Cardiac septum (tissue), 1 donor: ENCODE data around the gene KLHDC10. TPM values are rescaled to one million over a fixed set of nuclear protein-coding genes. Genes with fewer than 3 reads are reported as not detected.
"Not testable (repeated sequence)": the region's sequence is repeated elsewhere in the genome, so short reads cannot be mapped to it uniquely, and the experiment has no call there.

Source experiments
- DNase-seq: peaks from one replicate; pipeline ENCODE4 v3.0.0-alpha.2; 2020; ENCODE audit warnings: low spot score
- intact Hi-C: fragments of 100-400 bp; cut with DNase I; formaldehyde crosslinking; loops from one replicate; pipeline ENCODE4 v1.14.0; 2022
- total RNA-seq: library from RNA; stranded (reverse); fragmentation: NEBNext Ultra II Directional; extraction: Animal tissue kit (Norgen Biotek cat#: 25700); gene quantifications from one replicate; pipeline ENCODE4 v1.2.1, GENCODE V29; 2021
- donor health status: DM: no; HTN: no; CAD: no.

Gene KLHDC10
- total RNA-seq, 1 donor from 2014 or later, result 22.5 TPM

DNA sequence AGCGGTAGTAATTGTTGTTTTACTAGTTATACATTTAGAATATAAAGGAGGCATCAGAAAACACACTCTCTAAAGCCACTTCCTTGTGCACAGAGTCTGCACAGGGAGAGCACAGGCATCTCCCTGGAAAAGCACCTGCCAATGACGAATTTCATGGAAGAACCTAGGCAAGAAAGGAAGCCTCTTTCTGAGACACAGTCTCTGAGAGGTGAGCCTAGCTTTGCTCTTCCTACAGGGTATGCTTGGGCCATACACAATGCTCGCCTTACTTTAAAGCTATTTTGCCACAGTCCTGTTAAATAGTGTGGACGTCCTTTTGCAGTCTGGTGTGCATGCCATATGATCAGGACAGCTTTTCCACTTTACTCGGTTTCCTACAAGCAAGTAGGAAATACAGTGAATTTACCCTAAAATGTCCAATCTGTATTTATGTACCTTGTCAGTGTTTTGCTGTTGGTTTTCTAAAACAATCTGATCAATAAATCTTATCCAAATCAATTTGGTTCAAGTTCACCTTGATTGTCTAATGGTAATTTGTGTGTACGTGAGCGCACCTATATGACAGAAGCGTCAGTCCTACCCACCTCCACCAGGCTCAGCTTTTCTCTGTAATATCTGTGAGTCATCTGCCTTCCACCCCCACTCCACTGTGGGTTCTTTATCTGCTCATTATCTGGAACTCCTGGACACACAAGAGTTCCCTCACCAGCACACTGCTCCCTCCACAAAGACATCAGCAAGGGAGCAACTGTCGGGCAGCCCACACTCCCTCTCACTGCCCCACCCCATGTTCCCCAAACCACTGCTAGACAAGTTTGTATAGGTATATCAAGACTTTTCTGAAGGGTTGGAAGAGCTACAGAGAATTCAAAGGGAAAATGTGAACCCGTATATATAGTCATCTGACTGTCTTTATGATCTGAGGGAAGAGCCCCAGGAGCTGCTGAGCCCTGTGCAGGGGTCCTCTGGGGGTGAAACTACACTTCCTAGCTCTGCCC, 65.2 kb downstream of the KLHDC10 start:
- intact Hi-C loops, result no loop called here
- no peak for DNase-seq

- DNase-seq, result no peak
- intact Hi-C loops, result no loop called here
These were observed 66.3 kb downstream of the KLHDC10 start for GRCh38 chr7:130136579-130137167.

- intact Hi-C loops, result no loop called here
- DNase-seq, result no peak
These were observed 66.9 kb downstream of the KLHDC10 start for GRCh38 chr7:130137207-130137606.

DNA sequence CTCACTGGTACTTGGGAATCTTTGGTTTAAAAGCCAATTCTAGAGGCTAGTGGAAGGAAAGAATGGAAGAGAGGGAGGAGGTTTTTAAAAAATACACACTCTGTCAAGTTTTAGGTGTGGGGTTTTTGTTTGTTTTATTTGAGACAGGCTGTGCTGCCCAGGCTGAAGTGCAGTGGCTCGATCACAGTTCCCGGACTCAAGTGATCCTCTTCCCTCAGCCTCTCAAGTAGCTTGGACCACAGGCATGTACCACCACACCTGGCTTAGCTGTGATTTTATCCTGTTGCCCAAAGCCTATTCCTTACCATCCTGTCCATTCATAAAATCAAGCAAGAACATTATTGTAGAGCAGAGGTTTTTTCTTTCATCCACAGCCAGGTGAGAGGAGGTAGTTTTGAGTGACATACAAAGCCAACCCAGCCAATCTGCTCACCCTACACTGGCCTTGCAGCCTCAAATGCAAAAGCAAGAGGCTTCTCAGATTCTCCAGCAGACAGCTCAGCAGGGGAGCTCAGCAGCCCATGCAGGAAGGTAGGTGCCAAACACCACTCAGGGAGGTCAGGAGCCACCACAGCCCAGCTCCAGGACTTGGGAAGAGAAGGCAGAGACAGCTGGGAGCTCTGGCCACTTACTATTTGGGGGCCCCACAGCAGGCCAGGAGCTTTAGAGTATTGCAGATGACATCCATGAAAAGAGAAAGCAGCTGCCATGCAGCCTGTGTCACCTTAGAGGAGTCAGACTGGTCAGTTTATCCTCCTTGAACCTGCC, 69.0 kb downstream of the KLHDC10 start:
- no peak for DNase-seq
- intact Hi-C loops, result no loop called here

DNA sequence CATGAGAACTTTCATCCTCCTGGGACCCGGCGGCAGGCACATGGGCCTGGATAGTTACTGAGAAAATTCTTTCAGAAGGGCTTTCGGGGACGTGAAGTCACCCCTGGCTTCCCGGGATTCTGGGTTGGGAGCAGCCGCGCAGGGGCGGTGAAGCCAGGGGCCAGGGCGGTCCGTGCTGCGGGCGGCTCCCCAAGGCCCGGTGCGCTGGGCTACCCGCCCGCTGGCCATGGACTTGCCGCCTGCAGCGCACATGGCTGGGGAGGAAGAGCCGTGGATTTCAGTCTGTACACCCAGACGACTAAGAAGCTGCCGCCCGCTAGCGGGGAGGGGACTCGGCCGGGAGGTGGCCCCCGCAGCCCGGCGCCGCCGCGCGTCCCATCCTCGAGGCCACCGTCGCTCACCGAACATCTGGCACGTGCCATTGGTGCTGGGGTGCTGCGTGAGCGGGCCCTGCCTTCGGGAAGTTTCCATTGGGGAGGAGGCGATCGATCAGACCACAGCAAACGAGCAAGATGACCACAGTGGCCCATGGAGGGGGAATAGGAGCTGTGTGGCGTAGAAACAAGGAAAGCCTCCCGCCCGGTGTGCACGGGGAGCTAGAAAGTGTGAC, 70.3 kb downstream of the KLHDC10 start:
- intact Hi-C loops, result no loop called here
- no peak for DNase-seq

GRCh38 chr7:130141161-130141883, 71.0 kb downstream of the KLHDC10 start:
- DNase-seq, result peak; percentile 86
- intact Hi-C loops, result no loop called here

GRCh38 chr7:130141884-130142653, 71.7 kb downstream of the KLHDC10 start:
- no peak for DNase-seq
- intact Hi-C loops, result no loop called here

DNA sequence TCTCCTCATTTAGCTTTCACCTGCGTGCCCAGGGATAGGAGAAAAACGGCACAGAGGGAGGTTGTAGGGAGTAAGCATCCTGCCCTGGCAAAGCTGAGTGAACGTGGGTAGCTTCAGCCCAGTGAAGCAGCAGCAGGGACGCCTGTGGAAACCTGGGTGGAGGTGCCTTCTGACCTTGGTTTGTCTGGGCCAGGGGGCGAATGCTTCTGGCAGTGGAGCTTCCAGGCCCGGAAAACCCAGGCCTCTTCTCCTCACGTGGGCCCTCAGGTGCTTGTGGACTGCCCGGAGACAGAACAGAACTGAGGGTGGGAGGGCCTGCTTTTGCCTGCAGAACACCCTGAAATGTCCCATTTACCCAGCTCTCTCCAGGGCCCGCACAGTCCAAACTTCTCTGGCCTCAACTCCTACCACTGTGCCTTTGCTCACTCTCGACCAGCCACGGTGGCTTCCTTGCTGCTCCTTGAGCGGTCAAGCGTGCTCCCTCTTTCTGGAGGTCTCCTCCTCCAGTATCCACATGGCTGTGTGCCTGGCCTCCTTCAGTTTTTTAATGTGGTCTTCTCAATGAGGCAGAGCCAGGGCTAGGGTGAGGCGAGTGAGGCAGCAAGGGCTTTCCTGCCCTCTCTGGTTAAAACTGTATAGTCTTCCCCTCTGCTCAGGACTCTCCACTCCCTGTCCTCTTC, 72.5 kb downstream of the KLHDC10 start:
- intact Hi-C loops, result no loop called here
- no peak for DNase-seq

DNA sequence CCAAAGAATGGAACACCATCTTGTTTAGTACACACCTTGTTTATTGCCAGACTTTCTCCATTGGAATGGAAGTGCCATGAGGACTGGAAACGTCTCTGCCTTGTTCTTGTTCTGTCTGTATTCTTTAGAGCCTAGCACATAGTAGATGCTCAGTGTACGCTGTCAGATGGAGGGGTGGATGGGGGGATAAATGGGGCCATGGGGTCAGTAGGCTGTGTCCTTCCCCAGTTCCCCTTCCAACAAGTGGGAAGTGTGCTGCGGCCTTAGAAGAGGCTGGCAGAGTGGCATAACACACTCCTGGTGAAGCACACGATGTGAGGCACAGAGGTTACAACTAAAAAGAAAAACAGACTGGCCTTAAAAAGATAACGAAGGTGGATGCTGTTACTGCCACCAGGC, 73.0 kb downstream of the KLHDC10 start:
- DNase-seq, result no peak
- intact Hi-C loops, result no loop called here

DNA sequence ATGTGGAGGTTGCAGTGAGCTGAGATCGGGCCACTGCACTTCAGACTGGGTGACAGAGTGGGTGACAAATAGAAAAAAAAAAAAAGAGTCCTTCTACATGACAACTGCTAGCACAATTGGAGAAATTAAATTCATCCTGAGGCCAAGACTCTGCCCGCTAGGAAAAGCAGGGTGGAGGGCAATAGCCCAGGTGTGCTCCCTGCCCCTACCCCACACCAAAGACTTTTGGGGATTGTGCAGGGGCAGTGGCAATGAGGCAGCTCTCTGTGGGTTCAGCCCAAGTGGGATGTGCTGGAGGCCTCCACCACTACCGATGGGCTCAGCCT, 73.6 kb downstream of the KLHDC10 start:
- no peak for DNase-seq
- intact Hi-C loops, result no loop called here

- intact Hi-C loops, result no loop called here
These were observed 74.2 kb downstream of the KLHDC10 start for GRCh38 chr7:130144312-130145171.

GRCh38 chr7:130145424-130146100, 75.2 kb downstream of the KLHDC10 start:
- intact Hi-C loops, result no loop called here
- DNase-seq, result no peak

More at GRCh38 chr7:130144312-130145171, 74.2 kb downstream of the KLHDC10 start:
- no peak for DNase-seq

- intact Hi-C loops, result not testable (repeated sequence)
These were observed 75.8 kb downstream of the KLHDC10 start for GRCh38 chr7:130146142-130146541.

DNA sequence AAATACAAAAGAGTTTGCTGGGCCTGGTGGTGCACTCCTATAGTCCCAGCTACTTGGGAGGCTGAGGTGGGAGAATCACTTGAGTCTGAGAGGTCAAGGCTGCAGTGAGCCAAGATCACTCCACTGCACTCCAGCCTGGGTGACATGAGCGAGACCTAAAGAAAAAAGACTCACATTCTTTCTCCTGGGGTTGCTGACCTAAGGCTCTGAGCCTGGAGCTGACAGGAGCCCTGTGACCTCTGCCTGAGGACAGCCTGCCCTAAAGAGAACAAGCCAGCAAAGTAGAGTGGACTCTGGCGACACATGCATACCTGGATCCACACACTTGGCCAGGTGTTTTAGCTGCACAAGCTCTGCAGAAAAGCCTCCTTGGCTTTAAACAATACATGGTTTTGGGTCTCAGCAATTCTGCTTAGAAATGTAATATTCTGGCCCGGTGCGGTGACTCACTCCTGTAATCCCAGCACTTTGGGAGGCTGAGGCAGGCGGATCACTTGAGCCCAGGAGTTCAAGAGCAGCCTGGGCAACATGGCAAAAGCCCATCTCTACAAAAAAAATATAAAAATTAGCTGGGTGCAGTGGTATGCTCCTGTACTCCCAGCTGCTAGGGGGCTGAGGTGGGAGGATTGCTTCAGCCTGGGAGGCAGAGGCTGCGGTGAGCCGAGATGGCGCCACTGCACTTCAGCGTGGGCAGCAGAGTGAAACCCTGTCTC, 76.5 kb downstream of the KLHDC10 start:
- DNase-seq, result no peak
- intact Hi-C loops, result no loop called here

More at GRCh38 chr7:130146142-130146541, 75.8 kb downstream of the KLHDC10 start:
- DNase-seq, result not testable (repeated sequence)

GRCh38 chr7:130147710-130148325, 77.5 kb downstream of the KLHDC10 start:
- DNase-seq, result no peak
- intact Hi-C loops, result no loop called here
